HepG2 (cell line): Measurements from ENCODE around the gene FBXO24. TPM values are rescaled to one million over a fixed set of nuclear protein-coding genes. Genes with fewer than 3 reads are reported as not detected.

Experiments used
- ARID4A ChIP-seq: sonication (generic); formaldehyde crosslinking; IDR thresholded peaks from 2 replicates; pipeline ENCODE4 v1.5.0; 2020; ENCODE audit warnings: mild to moderate bottlenecking, missing genetic modification reagents, borderline replicate concordance
- DBP ChIP-seq: sonication (generic); formaldehyde crosslinking; IDR thresholded peaks from 2 replicates; pipeline ENCODE4 v1.4.0; 2020; ENCODE audit warnings: missing genetic modification reagents; ENCODE audit errors: not compliant biosample characterization
- HNRNPUL1 ChIP-seq: fragments of 200-400 bp; formaldehyde crosslinking; IDR thresholded peaks from 2 replicates; pipeline ENCODE4 v1.6.1; 2017; ENCODE audit warnings: low read depth, mild to moderate bottlenecking, low read length, moderate library complexity
- IKZF5 ChIP-seq: IDR thresholded peaks from 2 replicates; pipeline ENCODE4 v1.6.1; 2018; ENCODE audit warnings: missing genetic modification reagents, mild to moderate bottlenecking, missing compliant biosample characterization
- IRF9 ChIP-seq: sonication (generic); formaldehyde crosslinking; IDR thresholded peaks from 2 replicates; pipeline ENCODE4 v1.8.0; 2022; ENCODE audit warnings: missing genetic modification reagents, mild to moderate bottlenecking, borderline replicate concordance
- NFIC ChIP-seq: IDR thresholded peaks from 2 replicates; pipeline ENCODE4 v1.6.1; 2012; ENCODE audit warnings: mild to moderate bottlenecking, low read length, inconsistent platforms
- PHF8 ChIP-seq: sonication (generic); formaldehyde crosslinking; IDR thresholded peaks from 2 replicates; pipeline ENCODE4 v1.5.0; 2020; ENCODE audit warnings: missing genetic modification reagents
- PRDM10 ChIP-seq: sonication (generic); formaldehyde crosslinking; IDR thresholded peaks from 2 replicates; pipeline ENCODE4 v1.4.0; 2020; ENCODE audit warnings: low read depth, missing genetic modification reagents
- RBAK ChIP-seq: sonication (generic); formaldehyde crosslinking; IDR thresholded peaks from 2 replicates; pipeline ENCODE4 v1.5.1; 2020; ENCODE audit warnings: mild to moderate bottlenecking, missing genetic modification reagents
- RELA ChIP-seq: sonication (generic); formaldehyde crosslinking; IDR thresholded peaks from 2 replicates; pipeline ENCODE4 v1.4.0; 2020; ENCODE audit warnings: missing genetic modification reagents
- SMARCE1 ChIP-seq: fragments of 450-650 bp; IDR thresholded peaks from 2 replicates; pipeline ENCODE4 v1.6.1; 2017; ENCODE audit warnings: borderline replicate concordance
- SNAPC2 ChIP-seq: sonication (generic); formaldehyde crosslinking; IDR thresholded peaks from 2 replicates; pipeline ENCODE4 v1.8.1; 2022; ENCODE audit warnings: mild to moderate bottlenecking, missing genetic modification reagents
- XRCC5 ChIP-seq: fragments of 200-400 bp; formaldehyde crosslinking; optimal IDR thresholded peaks from 2 replicates; pipeline ENCODE3; 2017; ENCODE audit warnings: mild to moderate bottlenecking, low read length
- ZBTB10 ChIP-seq: sonication (generic); formaldehyde crosslinking; IDR thresholded peaks from 2 replicates; pipeline ENCODE4 v1.4.0; 2020; ENCODE audit warnings: missing genetic modification reagents, borderline replicate concordance
- ZBTB21 ChIP-seq: sonication (generic); formaldehyde crosslinking; IDR thresholded peaks from 2 replicates; pipeline ENCODE4 v1.4.0; 2020; ENCODE audit warnings: missing genetic modification reagents
- ZMYM4 ChIP-seq: sonication (generic); formaldehyde crosslinking; IDR thresholded peaks from 2 replicates; pipeline ENCODE4 v1.8.1; 2023; ENCODE audit warnings: mild to moderate bottlenecking, missing genetic modification reagents
- ZNF605 ChIP-seq: sonication (generic); formaldehyde crosslinking; IDR thresholded peaks from 2 replicates; pipeline ENCODE4 v1.8.0; 2022; ENCODE audit warnings: mild to moderate bottlenecking, missing genetic modification reagents
- polyA plus RNA-seq, 8 experiments: library from polyadenylated mRNA; depleted of rRNA in 3 of 8; stranded (reverse) in 7 of 8; unstranded in 1 of 8; fragments of >200 nt; fragmentation: Illumina TruSeq in 4 of 8; extraction: Trizol in 4 of 8; gene quantifications; 2 replicates each; pipeline versions ENCODE4 v1.2.1 to v1.2.3, GENCODE V29; 2011 to 2016; ENCODE audit warnings: low read depth in 4 of 8, missing spikeins in 1 of 8, mixed read lengths in 1 of 8; ENCODE audit not compliant: insufficient read depth in 1 of 8
- total RNA-seq, 5 experiments: library from RNA; depleted of rRNA; stranded (reverse); fragments of >200 nt; fragmentation: Illumina TruSeq; extraction: Trizol; gene quantifications; 2 replicates each; pipeline ENCODE4 v1.2.3, GENCODE V29; 2016; ENCODE audit warnings: low read depth in 1 of 5

The FBXO24 gene
- total and polyA plus RNA-seq, 2 of the 13 experiments (the other 11 are each of a cell fraction or from before 2014, with no cell fraction given): 0.20 to 0.55 TPM

GRCh38 chr7:100544386-100544785, 41.7 kb upstream of the FBXO24 start (continued):
- no peak for TF ChIP-seq SMARCE1
- no peak for TF ChIP-seq RBAK (CRISPR knock-in tag)
- TF ChIP-seq RELA (CRISPR knock-in tag): no peak
- no peak for TF ChIP-seq HNRNPUL1
- no peak for TF ChIP-seq DBP (CRISPR knock-in tag)
- no peak for TF ChIP-seq XRCC5
- no peak for TF ChIP-seq ZMYM4 (CRISPR knock-in tag)
- TF ChIP-seq ZBTB10 (CRISPR knock-in tag): no peak
- TF ChIP-seq NFIC: no peak
- no peak for TF ChIP-seq PRDM10
- no peak for TF ChIP-seq PHF8
- TF ChIP-seq SNAPC2: no peak
- TF ChIP-seq ZBTB21 (CRISPR knock-in tag): no peak
- no peak for TF ChIP-seq IRF9 (CRISPR knock-in tag)
- TF ChIP-seq ARID4A (CRISPR knock-in tag): no peak
- TF ChIP-seq ZNF605: no peak
- no peak for TF ChIP-seq IKZF5 (CRISPR knock-in tag)
